Pancreas (tissue), 10 donors: ENCODE measurements around the gene ADD2. TPM values are rescaled to one million over a fixed set of nuclear protein-coding genes. Genes with fewer than 3 reads are reported as not detected.
"Not testable (repeated sequence)": the region's sequence is repeated elsewhere in the genome, so short reads cannot be mapped to it uniquely, and the experiment has no call there.

ENCODE experiments used
- ATAC-seq, 4 donors: fragments of 200-7000 bp; cut with Tn5 transposase; one replicate each; pipeline versions ENCODE4 v1.8.0 to v1.9.1; 2020; ENCODE audit warnings: mild to moderate bottlenecking in 4 of 4, moderate library complexity in 4 of 4
- DNase-seq, 6 donors: peaks; one replicate each; pipeline ENCODE4 v3.0.0-alpha.2; 2020
- FAIRE-seq: peaks from 2 replicates; lab custom pipeline; 2012; peaks lifted over from hg19 to GRCh38; lab: Jason Lieb, UNC
- H3K27ac ChIP-seq, 4 donors: fragments of 200-600 bp; sonication (generic); 1 replicate in 3 of 4; 2 replicates in 1 of 4; pipeline versions ENCODE4 v1.5.0 to v1.8.0; 2020
- H3K27me3 ChIP-seq, 4 donors: fragments of 200-600 bp; one replicate each; pipeline ENCODE4 v1.8.0; 2021
- H3K36me3 ChIP-seq, 3 donors: fragments of 200-600 bp; sonication (generic) in 1 of 3; one replicate each; pipeline versions ENCODE4 v1.5.0 to v1.8.0; 2020 to 2021
- H3K4me1 ChIP-seq, 3 donors: fragments of 200-600 bp; one replicate each; pipeline ENCODE4 v1.8.0; 2021
- H3K4me3 ChIP-seq, 4 donors: fragments of 200-600 bp; sonication (generic) in 2 of 4; one replicate each; pipeline versions ENCODE4 v1.5.0 to v1.8.0; 2020 to 2021
- H3K9me3 ChIP-seq, 4 donors: fragments of 200-600 bp; one replicate each; pipeline ENCODE4 v1.8.0; 2021
- WGBS, 2 donors: extraction: QIAGEN DNeasy Blood & Tissue Kit; methylation state at CpG; one replicate each; pipeline ENCODE4 v1.1.7; 2013; 5-methylcytosine and 5-hydroxymethylcytosine counted together
- intact Hi-C, 3 donors: fragments of 100-400 bp; cut with DNase I; formaldehyde crosslinking; loops; one replicate each; pipeline versions ENCODE4 v1.11.1 to v1.14.2; 2022
- polyA plus RNA-seq, 2 donors: library from polyadenylated mRNA; stranded (reverse); fragments of 200-250 nt; gene quantifications; one replicate each; pipeline ENCODE4 v1.2.3, GENCODE V29; 2013
- total RNA-seq, 6 donors: library from RNA; stranded (reverse); fragmentation: NEBNext Ultra II Directional in 4 of 6; extraction: Animal tissue kit (Norgen Biotek cat#: 25700) in 4 of 6; gene quantifications; one replicate each; pipeline versions ENCODE4 v1.2.1 to v1.2.4, GENCODE V29; 2021 to 2023
- TF ChIP-seq, protein P1 (sequence below), 4 donors: fragments of 200-600 bp; sonication (generic) in 3 of 4; IDR thresholded peaks; one replicate each; pipeline versions ENCODE4 v1.5.0 to v1.8.0; 2021; ENCODE audit warnings: antibody characterized with exemption in 4 of 4
- donor health status: healthy with polysubstance abuse.
- donor health status: DM: no; HTN: no; CAD: no; lungs with moderate emphysema.
- donor health status: DM: no; HTN: no; CAD: no.
- donor health status: control.
- donor health status: control.
- donor health status: Bipolar disorder and iron deficiency.
- donor health status: DM: yes; HTN: yes; CAD: no.
- donor health status: DM: no; HTN: no; CAD: no.
- donor health status: DM: no; HTN: no; CAD: no.
- donor health status: DM: yes; HTN: yes; CAD: no.

The ADD2 gene
- total and polyA plus RNA-seq, 8 donors: 0.38 to 5.5 (median 3.3) TPM

DNA sequence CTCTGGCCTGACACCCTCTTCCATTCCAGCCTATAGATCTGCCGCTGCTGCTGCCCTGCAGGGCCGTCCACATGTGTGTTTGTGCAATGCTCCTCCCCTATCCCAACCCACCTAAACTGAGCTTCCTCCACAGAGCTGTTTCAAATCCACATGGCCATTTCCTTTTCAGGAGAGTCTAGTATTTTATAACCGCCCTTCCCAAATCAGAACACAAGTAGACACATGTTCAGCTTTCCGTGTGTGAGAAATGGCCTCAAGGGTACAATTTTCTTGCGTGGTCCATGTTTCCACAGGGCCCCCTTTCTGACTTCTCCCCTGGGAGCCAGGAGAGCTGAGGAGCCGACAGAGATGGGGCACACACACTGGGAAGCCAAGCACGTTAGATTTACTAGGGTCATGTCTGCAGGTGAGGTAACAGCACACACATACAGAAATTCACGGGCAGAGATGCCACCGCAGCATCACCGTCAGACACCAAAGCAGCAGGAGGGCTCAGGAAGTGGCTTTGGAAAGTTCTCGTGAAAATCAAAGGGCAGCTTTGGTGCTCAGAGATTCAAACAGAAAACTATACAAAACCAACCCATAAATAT, 111.5 kb downstream of the ADD2 start:
- 71 to 77% methylated on average over 11 of the region's 11 CpGs for WGBS, 2 donors
- FAIRE-seq (no peak), ATAC-seq (no peak), DNase-seq (no peak)
- Histone ChIP-seq H3K36me3 (no peaks in the 10 kb centered on the region), H3K4me1 (no peaks in the 10 kb centered on the region), H3K9me3 (no peaks in the 10 kb centered on the region), H3K27ac (no peak overlapping the region), H3K27me3 (peaks cover 0 to 10% (median 0%) of the 10 kb centered on the region in 4 donors), H3K4me3 (no peak overlapping the region)
- TF ChIP-seq, protein P1, sequence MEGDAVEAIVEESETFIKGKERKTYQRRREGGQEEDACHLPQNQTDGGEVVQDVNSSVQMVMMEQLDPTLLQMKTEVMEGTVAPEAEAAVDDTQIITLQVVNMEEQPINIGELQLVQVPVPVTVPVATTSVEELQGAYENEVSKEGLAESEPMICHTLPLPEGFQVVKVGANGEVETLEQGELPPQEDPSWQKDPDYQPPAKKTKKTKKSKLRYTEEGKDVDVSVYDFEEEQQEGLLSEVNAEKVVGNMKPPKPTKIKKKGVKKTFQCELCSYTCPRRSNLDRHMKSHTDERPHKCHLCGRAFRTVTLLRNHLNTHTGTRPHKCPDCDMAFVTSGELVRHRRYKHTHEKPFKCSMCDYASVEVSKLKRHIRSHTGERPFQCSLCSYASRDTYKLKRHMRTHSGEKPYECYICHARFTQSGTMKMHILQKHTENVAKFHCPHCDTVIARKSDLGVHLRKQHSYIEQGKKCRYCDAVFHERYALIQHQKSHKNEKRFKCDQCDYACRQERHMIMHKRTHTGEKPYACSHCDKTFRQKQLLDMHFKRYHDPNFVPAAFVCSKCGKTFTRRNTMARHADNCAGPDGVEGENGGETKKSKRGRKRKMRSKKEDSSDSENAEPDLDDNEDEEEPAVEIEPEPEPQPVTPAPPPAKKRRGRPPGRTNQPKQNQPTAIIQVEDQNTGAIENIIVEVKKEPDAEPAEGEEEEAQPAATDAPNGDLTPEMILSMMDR (IDR thresholded peaks at IDR 0.05): no peak
- intact Hi-C loops: no loop called here

DNA sequence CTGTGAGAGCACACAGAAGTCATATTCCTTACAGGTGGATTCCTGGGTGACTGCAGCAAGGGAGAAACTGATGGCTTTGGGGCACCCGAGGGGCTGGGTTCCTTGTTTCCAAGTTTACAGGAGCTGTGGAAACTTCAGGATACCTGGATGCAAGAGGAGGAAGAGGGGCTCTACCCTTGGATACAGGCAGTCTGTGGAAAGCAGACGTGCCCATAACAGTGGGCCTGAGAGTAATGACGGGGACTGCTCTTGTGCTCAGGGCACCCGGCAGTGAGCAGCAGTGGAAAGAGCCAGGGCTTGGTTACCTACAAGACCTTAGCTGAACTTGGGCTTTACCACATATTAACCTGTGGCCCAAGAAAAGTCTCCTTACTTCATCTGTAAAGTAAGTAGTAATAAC, 112.2 kb downstream of the ADD2 start:
- Histone ChIP-seq H3K27me3 (peaks cover 0 to 10% (median 0%) of the 10 kb centered on the region in 4 donors), H3K36me3 (no peaks in the 10 kb centered on the region), H3K9me3 (no peaks in the 10 kb centered on the region), H3K27ac (no peak overlapping the region), H3K4me3 (no peak overlapping the region), H3K4me1 (no peaks in the 10 kb centered on the region)
- 55 to 63% methylated on average over 4 of the region's 4 CpGs for WGBS, 2 donors
- DNase-seq (no peak), FAIRE-seq (no peak), ATAC-seq (no peak)
- TF ChIP-seq, protein P1 (IDR thresholded peaks at IDR 0.05): no peak
- intact Hi-C loops: no loop called here

DNA sequence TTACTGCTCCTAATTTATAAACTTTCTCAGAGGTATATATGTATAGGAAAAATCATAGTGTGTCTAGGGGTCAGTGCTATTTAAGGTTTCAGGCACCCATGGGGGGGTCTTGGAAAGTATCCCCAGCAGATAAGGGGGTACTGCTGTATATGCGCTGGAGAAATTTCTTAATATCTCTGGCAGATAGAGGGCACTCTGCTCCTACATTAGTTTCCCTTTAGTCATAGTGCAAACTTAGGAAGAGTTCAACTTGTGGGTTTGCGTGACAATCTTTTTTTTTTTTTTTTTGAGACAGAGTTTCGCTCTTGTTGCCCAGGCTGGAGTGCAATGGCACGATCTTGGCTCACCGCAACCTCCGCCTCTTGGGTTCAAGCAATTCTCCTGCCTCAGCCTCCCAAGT, 112.8 kb downstream of the ADD2 start:
- H3K4me3 ChIP-seq, intact Hi-C loops, H3K27me3 ChIP-seq, H3K4me1 ChIP-seq, FAIRE-seq, H3K27ac ChIP-seq, DNase-seq, H3K9me3 ChIP-seq, H3K36me3 ChIP-seq: not testable (repeated sequence)
- peak in 3 of 4 donors; percentile 61 to 67 (median 66) for ATAC-seq
- WGBS, 2 donors: 41 to 63% methylated on average over 6 of the region's 6 CpGs
- TF ChIP-seq, protein P1 (IDR thresholded peaks at IDR 0.05): peak in 1 of 4 donors; percentile 14

DNA sequence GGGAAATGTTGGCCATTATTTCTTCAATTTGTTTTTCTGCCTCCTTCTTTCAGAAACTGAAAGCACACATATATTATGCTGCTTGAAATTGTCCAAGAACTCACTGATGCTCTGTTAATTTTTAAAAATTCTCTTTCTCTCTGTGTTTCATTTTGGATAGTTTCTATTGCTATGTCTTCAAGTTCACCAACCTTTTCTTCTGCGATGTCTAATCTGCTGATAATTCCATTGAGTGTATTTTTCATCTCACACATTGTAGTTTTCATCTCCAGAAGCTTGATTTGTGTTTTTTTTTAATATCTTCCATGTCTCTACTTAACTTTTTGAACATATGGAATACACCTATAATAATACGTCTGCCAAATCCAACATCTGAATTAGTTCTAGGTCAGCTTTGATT, 116.3 kb downstream of the ADD2 start:
- no peak overlapping the region for H3K4me3 ChIP-seq
- 71 to 81% methylated on average over 2 of the region's 2 CpGs for WGBS, 2 donors
- H3K27ac ChIP-seq: no peak overlapping the region
- FAIRE-seq: no peak
- ATAC-seq: no peak
- intact Hi-C loops: no loop called here
- TF ChIP-seq, protein P1 (IDR thresholded peaks at IDR 0.05): no peak
- no peaks in the 10 kb centered on the region for H3K9me3 ChIP-seq
- H3K4me1 ChIP-seq: no peaks in the 10 kb centered on the region
- no peak for DNase-seq
- H3K27me3 ChIP-seq: peaks cover 0 to 10% (median 0%) of the 10 kb centered on the region in 4 donors
- no peaks in the 10 kb centered on the region for H3K36me3 ChIP-seq

DNA sequence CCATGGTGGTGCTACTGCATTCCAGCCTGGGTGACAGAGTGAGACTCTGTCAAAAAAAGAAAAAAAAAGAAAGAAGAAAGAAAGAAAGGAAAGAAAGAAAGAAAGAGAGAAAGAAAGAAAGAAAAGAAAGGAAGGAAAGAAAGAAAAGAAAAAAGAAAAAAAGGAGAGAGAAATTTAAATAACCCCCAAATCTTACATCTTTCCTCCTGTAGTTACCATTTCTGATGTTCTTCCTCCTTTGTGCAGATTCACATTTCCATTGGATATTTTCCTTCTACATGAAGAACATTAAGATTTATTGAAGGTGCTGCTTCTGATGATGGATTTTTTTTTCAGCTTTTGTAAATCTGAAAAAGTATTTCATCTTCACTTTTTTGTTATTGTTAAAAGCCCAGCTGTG, 117.0 kb downstream of the ADD2 start:
- Histone ChIP-seq H3K36me3 (no peaks in the 10 kb centered on the region), H3K4me1 (no peaks in the 10 kb centered on the region), H3K9me3 (no peaks in the 10 kb centered on the region), H3K4me3 (no peak overlapping the region), H3K27me3 (peaks cover 0 to 10% (median 0%) of the 10 kb centered on the region in 4 donors), H3K27ac (no peak overlapping the region)
- TF ChIP-seq, protein P1 (IDR thresholded peaks at IDR 0.05): no peak
- FAIRE-seq: no peak
- intact Hi-C loops: no loop called here
- no peak for ATAC-seq
- no peak for DNase-seq
